Body of pancreas (tissue), 4 donors: ENCODE data around the gene SAPCD1.

Experiments used
- CTCF ChIP-seq, 7 experiments: fragments of 450-650 bp in 4 of 7; fragments of 200-600 bp in 3 of 7; sonication (generic) in 3 of 7; IDR thresholded peaks; one replicate each; pipeline ENCODE4 v1.5.1; 2016 to 2019; ENCODE audit warnings: antibody characterized with exemption in 7 of 7
- POLR2A ChIP-seq, 3 donors: fragments of 450-650 bp; IDR thresholded peaks; one replicate each; pipeline ENCODE4 v1.6.1; 2016; ENCODE audit warnings: antibody characterized with exemption in 3 of 3, mild to moderate bottlenecking in 2 of 3

- TF ChIP-seq CTCF (IDR thresholded peaks at IDR 0.05) (peak in 4 of 7 experiments; percentile 25 to 47 (median 44)), POLR2A (IDR thresholded peaks at IDR 0.05) (peak in 1 of 3 donors; percentile 43)
These were observed 24.2 kb upstream of the SAPCD1 start for GRCh38 chr6:31737991-31738979.
